HepG2 (cell line): ENCODE data around the gene NOS1. TPM values are rescaled to one million over a fixed set of nuclear protein-coding genes. Genes with fewer than 3 reads are reported as not detected.

Experiments used
- ADNP ChIP-seq: sonication (generic); formaldehyde crosslinking; IDR thresholded peaks from 2 replicates; pipeline ENCODE4 v1.4.0; 2020; ENCODE audit warnings: missing genetic modification reagents
- BRD4 ChIP-seq: sonication (generic); formaldehyde crosslinking; IDR thresholded peaks from 2 replicates; pipeline ENCODE4 v1.4.0; 2020; ENCODE audit warnings: missing genetic modification reagents
- BRF2 ChIP-seq: sonication (generic); formaldehyde crosslinking; IDR thresholded peaks from 2 replicates; pipeline ENCODE4 v1.8.1; 2022; ENCODE audit warnings: mild to moderate bottlenecking, missing genetic modification reagents
- GATA4 ChIP-seq: sonication (generic); IDR thresholded peaks from 2 replicates; pipeline ENCODE4 v1.6.1; 2016; ENCODE audit warnings: antibody characterized with exemption, low read depth, borderline replicate concordance
- HOXA3 ChIP-seq: sonication (generic); formaldehyde crosslinking; IDR thresholded peaks from 2 replicates; pipeline ENCODE4 v1.5.0; 2020; ENCODE audit warnings: missing genetic modification reagents
- KDM5B ChIP-seq: sonication (generic); formaldehyde crosslinking; IDR thresholded peaks from 2 replicates; pipeline ENCODE4 v1.4.0; 2020; ENCODE audit warnings: missing genetic modification reagents, mild to moderate bottlenecking, borderline replicate concordance
- KLF15 ChIP-seq: sonication (generic); formaldehyde crosslinking; IDR thresholded peaks from 2 replicates; pipeline ENCODE4 v1.8.1; 2023; ENCODE audit warnings: borderline replicate concordance, mild to moderate bottlenecking, inconsistent platforms, missing genetic modification reagents, mixed read lengths
- MTF2 ChIP-seq: sonication (generic); formaldehyde crosslinking; IDR thresholded peaks from 2 replicates; pipeline ENCODE4 v1.5.0; 2020; ENCODE audit warnings: missing genetic modification reagents, borderline replicate concordance
- MXI1 ChIP-seq: IDR thresholded peaks from 3 replicates; pipeline ENCODE4 v1.6.1; 2012; ENCODE audit warnings: low read depth, low read length, inconsistent platforms, borderline replicate concordance
- POGZ ChIP-seq: sonication (generic); formaldehyde crosslinking; IDR thresholded peaks from 2 replicates; pipeline ENCODE4 v1.4.0; 2020; ENCODE audit warnings: mild to moderate bottlenecking, missing genetic modification reagents
- POLR2AphosphoS5 ChIP-seq: IDR thresholded peaks from 2 replicates; pipeline ENCODE4 v1.6.1; 2012; ENCODE audit warnings: low read depth, low read length
- SALL1 ChIP-seq: sonication (generic); formaldehyde crosslinking; IDR thresholded peaks from 2 replicates; pipeline ENCODE4 v1.8.0; 2022; ENCODE audit warnings: mild to moderate bottlenecking, missing genetic modification reagents
- SAP130 ChIP-seq: IDR thresholded peaks from 2 replicates; pipeline ENCODE4 v1.6.1; 2016; ENCODE audit warnings: low read depth
- SP1 ChIP-seq, 2 experiments: fragments of 450-650 bp in 1 of 2; sonication (generic) in 1 of 2; formaldehyde crosslinking in 1 of 2; IDR thresholded peaks; 2 replicates each; pipeline versions ENCODE4 v1.4.0 to v1.6.1; 2016 to 2020; ENCODE audit warnings: missing genetic modification reagents in 1 of 2
- ZNF329 ChIP-seq: sonication (generic); formaldehyde crosslinking; IDR thresholded peaks from 2 replicates; pipeline ENCODE4 v1.9.0; 2021; ENCODE audit warnings: low read depth, mild to moderate bottlenecking, missing genetic modification reagents
- ZNF569 ChIP-seq: sonication (generic); formaldehyde crosslinking; IDR thresholded peaks from 2 replicates; pipeline ENCODE4 v1.5.0; 2020; ENCODE audit warnings: mild to moderate bottlenecking, missing genetic modification reagents, moderate library complexity, borderline replicate concordance
- ZNF768 ChIP-seq: sonication (generic); formaldehyde crosslinking; IDR thresholded peaks from 2 replicates; pipeline ENCODE4 v1.4.0; 2020; ENCODE audit warnings: missing genetic modification reagents
- ZSCAN22 ChIP-seq: sonication (generic); formaldehyde crosslinking; IDR thresholded peaks from 2 replicates; pipeline ENCODE4 v1.4.0; 2020; ENCODE audit warnings: mild to moderate bottlenecking, missing genetic modification reagents
- polyA plus RNA-seq, 8 experiments: library from polyadenylated mRNA; depleted of rRNA in 3 of 8; stranded (reverse) in 7 of 8; unstranded in 1 of 8; fragments of >200 nt; fragmentation: Illumina TruSeq in 4 of 8; extraction: Trizol in 4 of 8; gene quantifications; 2 replicates each; pipeline versions ENCODE4 v1.2.1 to v1.2.3, GENCODE V29; 2011 to 2016; ENCODE audit warnings: low read depth in 4 of 8, missing spikeins in 1 of 8, mixed read lengths in 1 of 8; ENCODE audit not compliant: insufficient read depth in 1 of 8
- total RNA-seq, 5 experiments: library from RNA; depleted of rRNA; stranded (reverse); fragments of >200 nt; fragmentation: Illumina TruSeq; extraction: Trizol; gene quantifications; 2 replicates each; pipeline ENCODE4 v1.2.3, GENCODE V29; 2016; ENCODE audit warnings: low read depth in 1 of 5
- TF ChIP-seq, protein P1 (sequence below): sonication (generic); formaldehyde crosslinking; IDR thresholded peaks from 2 replicates; pipeline ENCODE4 v1.5.0; 2020; ENCODE audit warnings: mild to moderate bottlenecking, missing genetic modification reagents
- TF ChIP-seq, protein P2 (sequence below): sonication (generic); formaldehyde crosslinking; IDR thresholded peaks from 2 replicates; pipeline ENCODE4 v1.9.0; 2022; ENCODE audit warnings: missing genetic modification reagents, mild to moderate bottlenecking, borderline replicate concordance
- TF ChIP-seq, protein P3 (sequence below): sonication (generic); formaldehyde crosslinking; IDR thresholded peaks from 2 replicates; pipeline ENCODE4 v1.4.0; 2020; ENCODE audit warnings: missing genetic modification reagents
- TF ChIP-seq, protein P4 (sequence below): IDR thresholded peaks from 2 replicates; pipeline ENCODE4 v1.6.1; 2016; ENCODE audit warnings: mild to moderate bottlenecking, missing biosample characterization, missing genetic modification reagents

The NOS1 gene
- total and polyA plus RNA-seq, 2 of the 13 experiments (the other 11 are each of a cell fraction or from before 2014, with no cell fraction given), result not detected

- TF ChIP-seq, protein P1, sequence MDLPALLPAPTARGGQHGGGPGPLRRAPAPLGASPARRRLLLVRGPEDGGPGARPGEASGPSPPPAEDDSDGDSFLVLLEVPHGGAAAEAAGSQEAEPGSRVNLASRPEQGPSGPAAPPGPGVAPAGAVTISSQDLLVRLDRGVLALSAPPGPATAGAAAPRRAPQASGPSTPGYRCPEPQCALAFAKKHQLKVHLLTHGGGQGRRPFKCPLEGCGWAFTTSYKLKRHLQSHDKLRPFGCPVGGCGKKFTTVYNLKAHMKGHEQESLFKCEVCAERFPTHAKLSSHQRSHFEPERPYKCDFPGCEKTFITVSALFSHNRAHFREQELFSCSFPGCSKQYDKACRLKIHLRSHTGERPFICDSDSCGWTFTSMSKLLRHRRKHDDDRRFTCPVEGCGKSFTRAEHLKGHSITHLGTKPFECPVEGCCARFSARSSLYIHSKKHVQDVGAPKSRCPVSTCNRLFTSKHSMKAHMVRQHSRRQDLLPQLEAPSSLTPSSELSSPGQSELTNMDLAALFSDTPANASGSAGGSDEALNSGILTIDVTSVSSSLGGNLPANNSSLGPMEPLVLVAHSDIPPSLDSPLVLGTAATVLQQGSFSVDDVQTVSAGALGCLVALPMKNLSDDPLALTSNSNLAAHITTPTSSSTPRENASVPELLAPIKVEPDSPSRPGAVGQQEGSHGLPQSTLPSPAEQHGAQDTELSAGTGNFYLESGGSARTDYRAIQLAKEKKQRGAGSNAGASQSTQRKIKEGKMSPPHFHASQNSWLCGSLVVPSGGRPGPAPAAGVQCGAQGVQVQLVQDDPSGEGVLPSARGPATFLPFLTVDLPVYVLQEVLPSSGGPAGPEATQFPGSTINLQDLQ (CRISPR knock-in tag), result 0 out of 2 replicates have a peak, but pooled peaks have one; percentile 62
- TF ChIP-seq KDM5B (CRISPR knock-in tag) (peak; percentile 74), ZNF569 (CRISPR knock-in tag) (no peak), MXI1 (peak; percentile 71; the same call in 1 of the 3 replicates), ZNF768 (CRISPR knock-in tag) (peak; percentile 61; the same call in 1 of the 2 replicates), KLF15 (CRISPR knock-in tag) (0 out of 2 replicates have a peak, but pooled peaks have one; percentile 20), POGZ (peak; percentile 50), BRD4 (CRISPR knock-in tag) (0 out of 2 replicates have a peak, but pooled peaks have one; percentile 60), SAP130 (CRISPR knock-in tag) (peak; percentile 67), POLR2AphosphoS5 (peak; percentile 86), ZSCAN22 (CRISPR knock-in tag) (0 out of 2 replicates have a peak, but pooled peaks have one; percentile 57), SALL1 (CRISPR knock-in tag) (peak; percentile 59; the same call in 1 of the 2 replicates), ADNP (CRISPR knock-in tag) (no peak), ZNF329 (CRISPR knock-in tag) (peak; percentile 72; the same call in 1 of the 2 replicates), GATA4 (peak; percentile 52; the same call in 1 of the 2 replicates), SP1 (IDR thresholded peaks at IDR 0.05) (no peak), SP1 (CRISPR knock-in tag; IDR thresholded peaks at IDR 0.05) (peak; percentile 85), HOXA3 (CRISPR knock-in tag) (peak; percentile 81), BRF2 (CRISPR knock-in tag) (no peak), MTF2 (CRISPR knock-in tag) (0 out of 2 replicates have a peak, but pooled peaks have one; percentile 6)
- TF ChIP-seq, protein P2, sequence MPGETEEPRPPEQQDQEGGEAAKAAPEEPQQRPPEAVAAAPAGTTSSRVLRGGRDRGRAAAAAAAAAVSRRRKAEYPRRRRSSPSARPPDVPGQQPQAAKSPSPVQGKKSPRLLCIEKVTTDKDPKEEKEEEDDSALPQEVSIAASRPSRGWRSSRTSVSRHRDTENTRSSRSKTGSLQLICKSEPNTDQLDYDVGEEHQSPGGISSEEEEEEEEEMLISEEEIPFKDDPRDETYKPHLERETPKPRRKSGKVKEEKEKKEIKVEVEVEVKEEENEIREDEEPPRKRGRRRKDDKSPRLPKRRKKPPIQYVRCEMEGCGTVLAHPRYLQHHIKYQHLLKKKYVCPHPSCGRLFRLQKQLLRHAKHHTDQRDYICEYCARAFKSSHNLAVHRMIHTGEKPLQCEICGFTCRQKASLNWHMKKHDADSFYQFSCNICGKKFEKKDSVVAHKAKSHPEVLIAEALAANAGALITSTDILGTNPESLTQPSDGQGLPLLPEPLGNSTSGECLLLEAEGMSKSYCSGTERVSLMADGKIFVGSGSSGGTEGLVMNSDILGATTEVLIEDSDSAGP (CRISPR knock-in tag), result peak; percentile 61; the same call in 1 of the 2 replicates
- TF ChIP-seq, protein P3, sequence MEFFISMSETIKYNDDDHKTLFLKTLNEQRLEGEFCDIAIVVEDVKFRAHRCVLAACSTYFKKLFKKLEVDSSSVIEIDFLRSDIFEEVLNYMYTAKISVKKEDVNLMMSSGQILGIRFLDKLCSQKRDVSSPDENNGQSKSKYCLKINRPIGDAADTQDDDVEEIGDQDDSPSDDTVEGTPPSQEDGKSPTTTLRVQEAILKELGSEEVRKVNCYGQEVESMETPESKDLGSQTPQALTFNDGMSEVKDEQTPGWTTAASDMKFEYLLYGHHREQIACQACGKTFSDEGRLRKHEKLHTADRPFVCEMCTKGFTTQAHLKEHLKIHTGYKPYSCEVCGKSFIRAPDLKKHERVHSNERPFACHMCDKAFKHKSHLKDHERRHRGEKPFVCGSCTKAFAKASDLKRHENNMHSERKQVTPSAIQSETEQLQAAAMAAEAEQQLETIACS (CRISPR knock-in tag), result peak; percentile 97
- TF ChIP-seq, protein P4, sequence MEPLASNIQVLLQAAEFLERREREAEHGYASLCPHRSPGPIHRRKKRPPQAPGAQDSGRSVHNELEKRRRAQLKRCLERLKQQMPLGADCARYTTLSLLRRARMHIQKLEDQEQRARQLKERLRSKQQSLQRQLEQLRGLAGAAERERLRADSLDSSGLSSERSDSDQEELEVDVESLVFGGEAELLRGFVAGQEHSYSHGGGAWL (CRISPR knock-in tag), result peak; percentile 59
Measured at GRCh38 chr12:117190210-117190781, 171.1 kb downstream of the NOS1 start, which contains the start of gene FBXO21 (continued).
